Stomach (tissue), 9 donors: ENCODE results near the gene TRABD2B. TPM values are rescaled to one million over a fixed set of nuclear protein-coding genes. Genes with fewer than 3 reads are reported as not detected.
A peak's percentile ranks its signal among the peaks of the same experiment; 100 is the strongest.

ENCODE experiments used
- DNase-seq, 2 donors: peaks; one replicate each; pipeline versions ENCODE4 v3.0.0 to v3.0.0-alpha.2; 2013 to 2019
- H3K27ac ChIP-seq, 5 donors: fragments of 200-600 bp in 4 of 5; sonication (generic) in 4 of 5; one replicate each; pipeline ENCODE4 v1.5.1; 2013 to 2019; ENCODE audit warnings: mild to moderate bottlenecking in 1 of 5, moderate library complexity in 1 of 5
- H3K27me3 ChIP-seq, 3 donors: fragments of 200-600 bp; sonication (generic); one replicate each; pipeline ENCODE4 v1.5.1; 2017 to 2019; ENCODE audit warnings: mixed run types in 1 of 3
- H3K36me3 ChIP-seq, 4 donors: fragments of 200-600 bp; sonication (generic); 1 replicate in 3 of 4; 2 replicates in 1 of 4; pipeline ENCODE4 v1.5.1; 2016 to 2019
- H3K4me1 ChIP-seq, 4 donors: fragments of 200-600 bp; sonication (generic); one replicate each; pipeline ENCODE4 v1.5.1; 2016 to 2019
- H3K4me3 ChIP-seq, 4 donors: fragments of 200-600 bp; sonication (generic) in 3 of 4; one replicate each; pipeline ENCODE4 v1.5.1; 2016 to 2019; ENCODE audit warnings: mild to moderate bottlenecking in 1 of 4
- H3K9me3 ChIP-seq, 4 donors: fragments of 200-600 bp; sonication (generic); one replicate each; pipeline ENCODE4 v1.5.1; 2016 to 2019
- CTCF ChIP-seq, 7 experiments: fragments of 450-650 bp in 4 of 7; fragments of 200-600 bp in 3 of 7; sonication (generic) in 3 of 7; IDR thresholded peaks; one replicate each; pipeline ENCODE4 v1.5.1; 2016 to 2019; ENCODE audit warnings: antibody characterized with exemption in 7 of 7, control low read depth in 2 of 7, mild to moderate bottlenecking in 1 of 7
- EP300 ChIP-seq: sonication (generic); formaldehyde crosslinking; IDR thresholded peaks from one replicate; pipeline ENCODE4 v1.6.1; 2017; ENCODE audit warnings: antibody characterized with exemption
- POLR2A ChIP-seq, 4 donors: fragments of 450-650 bp; IDR thresholded peaks; one replicate each; pipeline ENCODE4 v1.6.1; 2016; ENCODE audit warnings: antibody characterized with exemption in 4 of 4, control low read depth in 2 of 4, mild to moderate bottlenecking in 1 of 4, moderate library complexity in 1 of 4
- POLR2AphosphoS5 ChIP-seq, 3 donors: sonication (generic); formaldehyde crosslinking; IDR thresholded peaks; one replicate each; pipeline ENCODE4 v1.6.1; 2016; ENCODE audit warnings: antibody characterized with exemption in 3 of 3
- WGBS, 5 donors: extraction: QIAGEN DNeasy Blood & Tissue Kit in 3 of 5; methylation state at CpG; one replicate each; pipeline versions ENCODE4 v1.1.5 to v1.1.7; 2013 to 2018; 5-methylcytosine and 5-hydroxymethylcytosine counted together
- intact Hi-C: fragments of 100-400 bp; cut with DNase I; formaldehyde crosslinking; loops from one replicate; pipeline ENCODE4 v1.15.1; 2023; ENCODE audit warnings: low total_unique reads
- polyA plus RNA-seq, 3 donors: library from polyadenylated mRNA; stranded (reverse); fragments of 200-250 nt; gene quantifications; one replicate each; pipeline ENCODE4 v1.2.3, GENCODE V29; 2013
- total RNA-seq, 5 donors: library from RNA; depleted of rRNA; stranded (reverse); fragments of >200 nt; gene quantifications; one replicate each; pipeline versions ENCODE4 v1.1.0 to v1.2.3, GENCODE V29; 2014 to 2016
- donor health status: healthy with polysubstance abuse.
- donor health status: Bipolar disorder and iron deficiency.
- donor health status: healthy.

Gene TRABD2B
- total and polyA plus RNA-seq, 8 donors, result 0.31 to 2.0 (median 0.93) TPM; not detected in 1

GRCh38 chr1:47724432-47724999 lies 272.7 kb downstream of the TRABD2B start:
- TF ChIP-seq POLR2A (IDR thresholded peaks at IDR 0.05) (no peak), CTCF (IDR thresholded peaks at IDR 0.05) (no peak), EP300 (no peak), POLR2AphosphoS5 (IDR thresholded peaks at IDR 0.05) (no peak)
- Histone ChIP-seq H3K4me3 (peak overlapping the region in 2 of 4 donors; percentile 15 to 27), H3K9me3 (no peaks in the 10 kb centered on the region), H3K36me3 (no peaks in the 10 kb centered on the region), H3K27ac (no peak overlapping the region), H3K4me1 (peaks cover 7 to 22% (median 18%) of the 10 kb centered on the region in 4 donors), H3K27me3 (peaks cover 16 to 77% (median 36%) of the 10 kb centered on the region in 3 donors)
- WGBS, 5 donors, result 39 to 54% (median 43%) methylated on average over 12 to 13 of the region's 13 CpGs
- intact Hi-C loops, result loop anchor here (10.0 kb wide), 1 partner anchor 530 kb away; the partner anchor contains the start of gene PDZK1IP1
- DNase-seq, result no peak

DNA sequence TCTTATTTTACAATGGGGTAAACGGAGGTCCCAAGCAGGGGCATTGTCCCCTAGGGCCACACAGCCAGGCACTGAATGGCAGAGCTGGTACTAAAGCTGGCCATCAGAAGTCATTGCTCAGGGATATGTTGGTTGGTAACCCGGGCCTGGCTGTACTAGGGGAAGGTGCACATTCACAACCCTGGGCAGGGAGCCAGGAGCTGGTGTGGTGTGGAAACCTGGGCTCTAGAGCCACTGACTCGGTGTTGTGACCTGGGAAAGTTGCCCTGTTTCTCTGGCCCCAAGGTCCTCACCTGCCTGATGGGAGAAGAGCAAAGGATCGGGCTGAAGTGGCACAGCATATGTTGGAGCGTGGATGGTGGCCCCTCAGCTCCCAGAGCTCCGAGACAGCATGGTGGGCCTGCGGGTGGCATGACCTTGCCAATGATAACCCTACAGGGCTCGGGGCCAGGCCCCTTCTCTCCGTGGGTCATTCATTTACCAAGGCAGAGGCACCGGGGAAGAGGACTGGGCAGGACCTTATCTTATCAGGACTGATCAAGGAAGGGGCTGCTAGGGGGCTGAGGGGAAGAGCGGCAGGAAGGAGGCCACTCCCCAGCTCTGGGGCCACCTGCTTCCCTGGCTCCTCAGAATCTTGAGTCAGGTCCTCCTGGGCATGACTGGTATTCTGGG lies 274.1 kb downstream of the TRABD2B start:
- no peak overlapping the region for H3K4me3 ChIP-seq
- intact Hi-C loops, result loop anchor here (10.0 kb wide), 1 partner anchor 528 kb away; the partner anchor contains the start of gene PDZK1IP1
- H3K27me3 ChIP-seq, result peaks cover 16 to 83% (median 36%) of the 10 kb centered on the region in 3 donors
- WGBS, 5 donors, result 47 to 61% (median 54%) methylated on average over 11 of the region's 11 CpGs
- H3K36me3 ChIP-seq, result no peaks in the 10 kb centered on the region
- H3K27ac ChIP-seq, result no peak overlapping the region
- TF ChIP-seq EP300 (no peak), CTCF (IDR thresholded peaks at IDR 0.05) (no peak), POLR2A (IDR thresholded peaks at IDR 0.05) (no peak), POLR2AphosphoS5 (IDR thresholded peaks at IDR 0.05) (no peak)
- H3K4me1 ChIP-seq, result peaks cover 7 to 22% (median 18%) of the 10 kb centered on the region in 4 donors
- DNase-seq, result peak; percentile 38 to 45
- H3K9me3 ChIP-seq, result no peaks in the 10 kb centered on the region

DNA sequence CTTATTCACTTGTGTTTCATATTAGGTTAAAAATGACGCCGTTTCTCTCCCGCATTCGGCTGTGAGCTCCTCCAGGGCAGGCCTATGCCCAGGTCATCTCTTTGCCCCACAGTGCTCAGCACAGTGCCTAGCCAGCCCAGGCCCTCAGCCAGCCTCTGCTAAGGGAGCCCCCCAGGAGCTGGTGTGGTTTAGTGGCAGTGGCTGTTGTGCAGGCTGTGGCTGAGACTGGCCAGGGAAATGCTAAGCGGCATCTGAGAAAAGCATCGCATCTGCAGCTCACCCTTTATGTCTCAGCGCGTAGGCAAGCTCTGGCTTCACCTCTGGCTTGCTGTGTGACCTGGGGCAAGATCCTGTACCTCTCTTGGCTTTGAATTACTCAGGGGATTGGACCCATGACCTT lies 275.1 kb downstream of the TRABD2B start:
- Histone ChIP-seq H3K27me3 (peaks cover 16 to 86% (median 36%) of the 10 kb centered on the region in 3 donors), H3K36me3 (no peaks in the 10 kb centered on the region), H3K27ac (no peak overlapping the region), H3K4me3 (no peak overlapping the region), H3K9me3 (no peaks in the 10 kb centered on the region), H3K4me1 (peaks cover 7 to 22% (median 18%) of the 10 kb centered on the region in 4 donors)
- no peak for DNase-seq
- 96 to 99% (median 97%) methylated on average over 6 to 8 of the region's 8 CpGs for whole genome bisulfite sequencing, 5 donors
- intact Hi-C loops, result loop anchor here (10.0 kb wide), 1 partner anchor 527 kb away; the partner anchor contains the start of gene PDZK1IP1
- TF ChIP-seq POLR2A (IDR thresholded peaks at IDR 0.05), result no peak
- no peak for TF ChIP-seq POLR2AphosphoS5 (IDR thresholded peaks at IDR 0.05)
- no peak for TF ChIP-seq EP300
- TF ChIP-seq CTCF (IDR thresholded peaks at IDR 0.05), result no peak

DNA sequence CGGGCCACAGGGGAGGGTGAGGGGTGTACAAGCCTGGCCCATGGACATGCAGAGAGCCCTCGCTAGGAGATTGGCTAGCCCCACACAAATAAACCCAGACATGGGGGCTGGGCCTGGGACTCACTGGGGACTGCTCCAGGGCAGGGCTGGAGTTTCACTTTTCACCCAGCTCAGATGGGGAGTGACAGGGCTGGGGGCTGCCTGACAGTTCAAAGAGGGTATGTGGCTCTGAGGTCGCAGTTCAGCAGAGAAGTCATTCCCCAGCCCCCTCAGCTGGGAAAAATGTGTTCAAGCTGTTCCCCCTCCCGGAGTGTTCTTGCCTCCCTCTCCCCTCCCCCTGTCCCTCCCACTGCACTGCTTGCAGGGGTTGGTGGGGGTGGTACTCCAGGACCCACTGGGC lies 277.1 kb downstream of the TRABD2B start:
- intact Hi-C loops, result loop anchor here (10.0 kb wide), 1 partner anchor 525 kb away; the partner anchor contains the start of gene PDZK1IP1
- WGBS, 5 donors, result 40 to 80% (median 75%) methylated on average over 1 to 4 of the region's 4 CpGs
- Histone ChIP-seq H3K27me3 (peaks cover 14 to 86% (median 28%) of the 10 kb centered on the region in 3 donors), H3K27ac (no peak overlapping the region), H3K4me3 (no peak overlapping the region), H3K4me1 (peaks cover 4 to 8% (median 6%) of the 10 kb centered on the region in 4 donors), H3K36me3 (no peaks in the 10 kb centered on the region), H3K9me3 (no peaks in the 10 kb centered on the region)
- no peak for TF ChIP-seq POLR2AphosphoS5 (IDR thresholded peaks at IDR 0.05)
- DNase-seq, result no peak
